AG09309 (cell line): Measurements from ENCODE around the gene PKP1.

Source experiments
- DNase-seq: peaks from one replicate; pipeline ENCODE4 v3.0.0-alpha.2; 2010; ENCODE audit warnings: low read depth
- H3K4me3 ChIP-seq: 2 replicates; pipeline ENCODE4 v1.5.1; 2011; ENCODE audit warnings: mild to moderate bottlenecking, low read depth, low read length, moderate library complexity; ENCODE audit not compliant: control insufficient read depth
- TF ChIP-seq, protein P1 (sequence below): IDR thresholded peaks from 2 replicates; pipeline ENCODE4 v1.5.1; 2011; ENCODE audit warnings: mild to moderate bottlenecking, low read depth, low read length, inconsistent platforms; ENCODE audit not compliant: insufficient read depth, control insufficient read depth; ENCODE audit errors: missing control alignments

Gene PKP1

DNA sequence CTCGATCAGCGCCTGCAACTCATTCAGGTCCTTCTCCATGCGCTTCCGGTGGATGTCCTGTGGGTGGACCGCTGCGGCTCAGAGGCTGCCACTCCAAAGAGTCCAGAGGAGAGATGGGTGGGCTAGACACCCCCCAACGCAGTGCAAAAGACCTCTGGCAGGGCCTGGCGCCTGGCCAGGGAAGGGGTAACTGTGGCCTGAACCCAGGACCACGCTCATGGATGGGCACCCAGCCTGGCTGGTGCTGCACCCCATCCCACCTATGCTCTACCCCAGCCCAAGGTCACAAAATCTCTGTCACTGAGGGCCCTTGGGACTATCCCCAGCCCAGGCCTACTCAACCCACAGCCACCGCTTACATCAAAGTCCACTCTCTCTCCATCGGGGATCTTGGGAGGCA, 81.9 kb downstream of the PKP1 start:
- H3K4me3 ChIP-seq = no peak overlapping the region
- no peak for DNase-seq
- TF ChIP-seq, protein P1, sequence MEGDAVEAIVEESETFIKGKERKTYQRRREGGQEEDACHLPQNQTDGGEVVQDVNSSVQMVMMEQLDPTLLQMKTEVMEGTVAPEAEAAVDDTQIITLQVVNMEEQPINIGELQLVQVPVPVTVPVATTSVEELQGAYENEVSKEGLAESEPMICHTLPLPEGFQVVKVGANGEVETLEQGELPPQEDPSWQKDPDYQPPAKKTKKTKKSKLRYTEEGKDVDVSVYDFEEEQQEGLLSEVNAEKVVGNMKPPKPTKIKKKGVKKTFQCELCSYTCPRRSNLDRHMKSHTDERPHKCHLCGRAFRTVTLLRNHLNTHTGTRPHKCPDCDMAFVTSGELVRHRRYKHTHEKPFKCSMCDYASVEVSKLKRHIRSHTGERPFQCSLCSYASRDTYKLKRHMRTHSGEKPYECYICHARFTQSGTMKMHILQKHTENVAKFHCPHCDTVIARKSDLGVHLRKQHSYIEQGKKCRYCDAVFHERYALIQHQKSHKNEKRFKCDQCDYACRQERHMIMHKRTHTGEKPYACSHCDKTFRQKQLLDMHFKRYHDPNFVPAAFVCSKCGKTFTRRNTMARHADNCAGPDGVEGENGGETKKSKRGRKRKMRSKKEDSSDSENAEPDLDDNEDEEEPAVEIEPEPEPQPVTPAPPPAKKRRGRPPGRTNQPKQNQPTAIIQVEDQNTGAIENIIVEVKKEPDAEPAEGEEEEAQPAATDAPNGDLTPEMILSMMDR = no peak

GRCh38 chr1:201366696-201367095, 83.4 kb downstream of the PKP1 start:
- DNase-seq = no peak
- H3K4me3 ChIP-seq = no peak overlapping the region
- TF ChIP-seq, protein P1 = no peak

DNA sequence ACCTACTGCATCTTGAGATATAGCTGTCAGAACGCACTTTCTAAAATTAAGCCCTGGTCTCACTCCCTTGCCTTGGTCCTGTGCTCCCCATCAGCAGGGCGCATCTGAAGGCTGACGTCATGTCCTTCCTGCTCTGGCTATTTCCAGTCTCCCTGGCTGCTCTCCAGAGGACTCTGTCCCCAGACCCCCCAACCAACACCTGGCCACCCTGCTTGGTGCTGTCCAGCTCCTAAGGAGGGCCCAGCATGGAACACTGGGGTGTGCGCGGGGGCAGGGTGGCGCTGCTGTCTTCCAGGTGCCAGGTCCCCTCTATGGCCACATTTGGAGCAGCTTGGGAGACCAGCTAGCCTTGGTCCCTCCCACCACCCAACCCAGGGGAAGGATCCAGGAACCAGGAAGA, 85.9 kb downstream of the PKP1 start:
- no peak for DNase-seq
- no peak overlapping the region for H3K4me3 ChIP-seq
- TF ChIP-seq, protein P1 = no peak

- no peak for DNase-seq
- no peak overlapping the region for H3K4me3 ChIP-seq
- TF ChIP-seq, protein P1 = no peak
Measured at GRCh38 chr1:201370500-201370899, 87.2 kb downstream of the PKP1 start.

- TF ChIP-seq, protein P1 = no peak
- H3K4me3 ChIP-seq = no peak overlapping the region
- no peak for DNase-seq
Measured at GRCh38 chr1:201371276-201371675, 88.0 kb downstream of the PKP1 start.

DNA sequence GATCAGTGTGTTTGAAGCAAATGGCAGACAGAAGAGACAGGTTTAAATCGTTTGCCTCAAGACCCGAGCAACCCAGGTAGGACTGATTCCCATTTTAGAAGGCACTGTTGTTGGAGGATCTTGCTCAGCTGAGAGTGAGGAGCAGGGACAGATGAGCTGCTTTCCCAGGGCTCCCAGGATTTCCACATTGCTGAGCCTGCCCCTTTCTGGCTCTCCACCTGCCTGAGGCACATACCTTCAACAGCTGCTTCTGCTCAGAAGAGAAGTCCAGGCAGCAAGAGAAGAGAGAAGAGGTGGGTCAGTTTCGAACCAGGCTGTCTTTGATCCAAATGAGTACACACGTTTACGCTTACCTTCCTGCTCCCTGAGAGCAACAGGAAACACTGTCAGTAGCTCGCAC, 88.5 kb downstream of the PKP1 start:
- H3K4me3 ChIP-seq = no peak overlapping the region
- TF ChIP-seq, protein P1 = no peak
- DNase-seq = no peak

- DNase-seq = no peak
- TF ChIP-seq, protein P1 = no peak
- H3K4me3 ChIP-seq = no peak overlapping the region
Measured at GRCh38 chr1:201374364-201374763, 91.1 kb downstream of the PKP1 start.
